ENCODE data around the gene TMCC1. TPM values are rescaled to one million over a fixed set of nuclear protein-coding genes. Genes with fewer than 3 reads are reported as not detected.

TMCC1 gene
- total RNA-seq, 2 experiments from 2014 or later, result 33.3 to 33.8 TPM

GRCh38 chr3:129732200-129732876 lies 161.2 kb downstream of the TMCC1 start:
- no peaks in the 10 kb centered on the region for H3K9me3 Mint-ChIP-seq
- H3K27me3 Mint-ChIP-seq, result no peaks in the 10 kb centered on the region
- no peaks in the 10 kb centered on the region for H3K36me3 ChIP-seq (ENCODE audit: insufficient read depth, low read length)
- DNase-seq, result no peak
- no peak for TF ChIP-seq CTCF (IDR thresholded peaks at IDR 0.05)
- H3K4me3 Mint-ChIP-seq, result no peak overlapping the region
- peaks cover 6% of the 10 kb centered on the region for H3K4me1 Mint-ChIP-seq (ENCODE audit: low read depth)
- POLR2A ChIA-PET, result no interaction called here
- no peaks in the 10 kb centered on the region for H3K9me3 ChIP-seq (ENCODE audit: control insufficient read depth in 1 of 2, insufficient read depth in 1 of 2, low read length in 2 of 2)
- no peak for ATAC-seq (ENCODE audit: poor library complexity)
- H3K4me3 ChIP-seq (ENCODE audit: low read length), result no peak overlapping the region
- intact Hi-C loops (cut with DNase I, micrococcal nuclease), result no loop called here
- peaks cover 22% of the 10 kb centered on the region for H3K36me3 Mint-ChIP-seq (ENCODE audit: low read depth)
- no peaks in the 10 kb centered on the region for H3K27me3 ChIP-seq (ENCODE audit: control insufficient read depth in 1 of 2, insufficient read depth in 2 of 2, low read length in 2 of 2)
- H3K4me1 ChIP-seq (ENCODE audit: insufficient read depth, low read length), result no peaks in the 10 kb centered on the region
- CTCF ChIA-PET, result no interaction called here
- no peak overlapping the region for H3K27ac Mint-ChIP-seq
- no peak overlapping the region for H3K27ac ChIP-seq (ENCODE audit: low read depth in 1 of 2, low read length in 2 of 2)

- no peaks in the 10 kb centered on the region for H3K4me1 ChIP-seq (ENCODE audit: insufficient read depth, low read length)
- Mint-ChIP-seq H3K9me3 (no peaks in the 10 kb centered on the region), H3K27me3 (no peaks in the 10 kb centered on the region), H3K4me1 (ENCODE audit: low read depth) (peaks cover 2% of the 10 kb centered on the region), H3K27ac (no peak overlapping the region), H3K36me3 (ENCODE audit: low read depth) (no peaks in the 10 kb centered on the region), H3K4me3 (no peak overlapping the region)
- no peak for TF ChIP-seq CTCF (IDR thresholded peaks at IDR 0.05)
- H3K27me3 ChIP-seq (ENCODE audit: control insufficient read depth in 1 of 2, insufficient read depth in 2 of 2, low read length in 2 of 2), result no peaks in the 10 kb centered on the region
- H3K27ac ChIP-seq (ENCODE audit: low read depth in 1 of 2, low read length in 2 of 2), result no peak overlapping the region
- no peak overlapping the region for H3K4me3 ChIP-seq (ENCODE audit: low read length)
- no peak for DNase-seq
- no peak for ATAC-seq (ENCODE audit: poor library complexity)
- POLR2A ChIA-PET, result no interaction called here
- H3K9me3 ChIP-seq (ENCODE audit: control insufficient read depth in 1 of 2, insufficient read depth in 1 of 2, low read length in 2 of 2), result no peaks in the 10 kb centered on the region
- H3K36me3 ChIP-seq (ENCODE audit: insufficient read depth, low read length), result no peaks in the 10 kb centered on the region
- CTCF ChIA-PET, result no interaction called here
- intact Hi-C loops (cut with DNase I, micrococcal nuclease), result no loop called here
These were observed 165.8 kb downstream of the TMCC1 start for GRCh38 chr3:129727707-129728106.

GRCh38 chr3:129723558-129724324 lies 169.8 kb downstream of the TMCC1 start:
- no peak overlapping the region for H3K4me3 Mint-ChIP-seq
- no peaks in the 10 kb centered on the region for H3K9me3 Mint-ChIP-seq
- CTCF ChIA-PET, result interaction anchor here (0.5 kb wide), 1 partner anchor 1434 kb away, joined by 3 read pairs; no protein-coding TSS in a partner anchor
- Histone ChIP-seq H3K27me3 (ENCODE audit: control insufficient read depth in 1 of 2, insufficient read depth in 2 of 2, low read length in 2 of 2) (no peaks in the 10 kb centered on the region), H3K36me3 (ENCODE audit: insufficient read depth, low read length) (no peaks in the 10 kb centered on the region), H3K4me1 (ENCODE audit: insufficient read depth, low read length) (no peaks in the 10 kb centered on the region), H3K4me3 (ENCODE audit: low read length) (no peak overlapping the region), H3K27ac (ENCODE audit: low read depth in 1 of 2, low read length in 2 of 2) (no peak overlapping the region), H3K9me3 (ENCODE audit: control insufficient read depth in 1 of 2, insufficient read depth in 1 of 2, low read length in 2 of 2) (no peaks in the 10 kb centered on the region)
- ATAC-seq (ENCODE audit: poor library complexity), result no peak
- no peak overlapping the region for H3K27ac Mint-ChIP-seq
- TF ChIP-seq CTCF (IDR thresholded peaks at IDR 0.05), result no peak
- POLR2A ChIA-PET, result no interaction called here
- H3K27me3 Mint-ChIP-seq, result no peaks in the 10 kb centered on the region
- no peaks in the 10 kb centered on the region for H3K36me3 Mint-ChIP-seq (ENCODE audit: low read depth)
- intact Hi-C loops (cut with DNase I, micrococcal nuclease), result no loop called here
- peaks cover 4% of the 10 kb centered on the region for H3K4me1 Mint-ChIP-seq (ENCODE audit: low read depth)
- DNase-seq, result no peak
